Stimulated activated CD4-positive, alpha-beta T cell treated with anti-CD3 and anti-CD28 coated beads, Interleukin-1b, Interleukin-23, amount 100 ng/mL, for 24 hours (primary cell): ENCODE results near the gene ANKAR.
"Not testable (repeated sequence)": the region's sequence is repeated elsewhere in the genome, so short reads cannot be mapped to it uniquely, and the experiment has no call there.

Source experiments
- DNase-seq, 4 experiments: peaks; one replicate each; pipeline ENCODE4 v3.0.0-alpha.2; 2020; ENCODE audit warnings: low read depth in 4 of 4, low spot score in 1 of 4

ANKAR gene

GRCh38 chr2:189657867-189658266 lies 16.6 kb upstream of the ANKAR start:
- DNase-seq, result no peak

GRCh38 chr2:189658306-189659212 lies 15.9 kb upstream of the ANKAR start:
- DNase-seq, result no peak

GRCh38 chr2:189659734-189660133 lies 14.7 kb upstream of the ANKAR start:
- DNase-seq, result no peak

- no peak for DNase-seq
These were observed 13.7 kb upstream of the ANKAR start for GRCh38 chr2:189660803-189661147.

GRCh38 chr2:189661148-189661956 lies 13.1 kb upstream of the ANKAR start, which contains the start of gene ASNSD1:
ASNSD1 (plus strand) TSS chr2:189661459; CDS start chr2:189666133, 4,674 bp downstream.
- DNase-seq, result peak; percentile 96 to 98 (median 97)

GRCh38 chr2:189661957-189662321 lies 12.5 kb upstream of the ANKAR start:
- DNase-seq, result no peak

- no peak for DNase-seq
These were observed 11.7 kb upstream of the ANKAR start for GRCh38 chr2:189662669-189663226.

GRCh38 chr2:189663319-189663718 lies 11.2 kb upstream of the ANKAR start:
- not testable (repeated sequence) for DNase-seq

- DNase-seq, result no peak
These were observed 4.6 kb upstream of the ANKAR start for GRCh38 chr2:189669913-189670312.

GRCh38 chr2:189673661-189674373 lies 653 bp upstream of the ANKAR start:
- no peak for DNase-seq

GRCh38 chr2:189676471-189676870 lies 2.0 kb downstream of the ANKAR start:
- DNase-seq, result no peak

- DNase-seq, result no peak
These were observed 4.8 kb downstream of the ANKAR start for GRCh38 chr2:189679226-189679625.

GRCh38 chr2:189681203-189681602 lies 6.7 kb downstream of the ANKAR start:
- no peak for DNase-seq

GRCh38 chr2:189681903-189682302 lies 7.4 kb downstream of the ANKAR start:
- no peak for DNase-seq

GRCh38 chr2:189683348-189683747 lies 8.9 kb downstream of the ANKAR start:
- DNase-seq, result no peak

GRCh38 chr2:189684811-189685210 lies 10.3 kb downstream of the ANKAR start:
- no peak for DNase-seq

- no peak for DNase-seq
These were observed 11.2 kb downstream of the ANKAR start for GRCh38 chr2:189685540-189686229.

GRCh38 chr2:189687796-189688195 lies 13.3 kb downstream of the ANKAR start:
- not testable (repeated sequence) for DNase-seq

- DNase-seq, result no peak
These were observed 21.8 kb downstream of the ANKAR start for GRCh38 chr2:189696223-189696622.

GRCh38 chr2:189698020-189698887 lies 23.8 kb downstream of the ANKAR start:
- no peak for DNase-seq
